Measurements from ENCODE around the gene PLPPR3.

Gene PLPPR3

GRCh38 chr19:829129-829758, 7.5 kb upstream of the PLPPR3 start:
- Histone ChIP-seq H3K4me1 (ENCODE audit: low read depth, poor library complexity, severe bottlenecking) (no peaks in the 10 kb centered on the region), H3K4me3 (IDR thresholded peaks at IDR 0.05; ENCODE audit: insufficient read depth, low read depth, low read length) (no peak overlapping the region), H2AFZ (ENCODE audit: low read depth) (no peak overlapping the region), H4K20me1 (ENCODE audit: insufficient read depth) (no peaks in the 10 kb centered on the region), H3K79me2 (ENCODE audit: insufficient read depth, low read depth) (no peaks in the 10 kb centered on the region), H3K9ac (no peak overlapping the region), H3K4me2 (no peak overlapping the region), H3K27ac (no peak overlapping the region), H3K27me3 (ENCODE audit: insufficient read depth, low read depth) (peaks cover 37% of the 10 kb centered on the region; the same call in 1 of the 2 replicates), H3K36me3 (ENCODE audit: insufficient read depth) (no peaks in the 10 kb centered on the region)
- TF ChIP-seq CTCF (conservative IDR thresholded peaks at IDR 0.05; ENCODE audit: low read depth, low read length) = no peak

GRCh38 chr19:827710-828321, 6.1 kb upstream of the PLPPR3 start, which contains the start of gene AZU1:
Gene AZU1, plus strand, starts transcription at chr19:827837. Its CDS starts 10 bp downstream, at chr19:827847.
- no peak for TF ChIP-seq CTCF (conservative IDR thresholded peaks at IDR 0.05; ENCODE audit: low read depth, low read length)
- Histone ChIP-seq H3K36me3 (ENCODE audit: insufficient read depth) (no peaks in the 10 kb centered on the region), H3K27ac (no peak within 1 kb of the TSS), H2AFZ (ENCODE audit: low read depth) (no peak within 1 kb of the TSS), H3K4me1 (ENCODE audit: low read depth, poor library complexity, severe bottlenecking) (no peaks in the 10 kb centered on the region), H3K27me3 (ENCODE audit: insufficient read depth, low read depth) (peaks cover 30% of the 10 kb centered on the region; the same call in 1 of the 2 replicates), H3K4me3 (IDR thresholded peaks at IDR 0.05; ENCODE audit: insufficient read depth, low read depth, low read length) (no peak within 1 kb of the TSS), H3K4me2 (no peak within 1 kb of the TSS), H3K9ac (no peak within 1 kb of the TSS), H4K20me1 (ENCODE audit: insufficient read depth) (no peaks in the 10 kb centered on the region), H3K79me2 (ENCODE audit: insufficient read depth, low read depth) (no peaks in the 10 kb centered on the region)

GRCh38 chr19:827314-827709, 5.6 kb upstream of the PLPPR3 start:
- Histone ChIP-seq H4K20me1 (ENCODE audit: insufficient read depth) (no peaks in the 10 kb centered on the region), H3K79me2 (ENCODE audit: insufficient read depth, low read depth) (no peaks in the 10 kb centered on the region), H3K9ac (no peak overlapping the region), H3K4me3 (IDR thresholded peaks at IDR 0.05; ENCODE audit: insufficient read depth, low read depth, low read length) (no peak overlapping the region), H3K27me3 (ENCODE audit: insufficient read depth, low read depth) (peaks cover 25% of the 10 kb centered on the region; the same call in 1 of the 2 replicates), H3K36me3 (ENCODE audit: insufficient read depth) (no peaks in the 10 kb centered on the region), H3K4me1 (ENCODE audit: low read depth, poor library complexity, severe bottlenecking) (no peaks in the 10 kb centered on the region), H3K27ac (no peak overlapping the region), H3K4me2 (no peak overlapping the region), H2AFZ (ENCODE audit: low read depth) (no peak overlapping the region)
- TF ChIP-seq CTCF (conservative IDR thresholded peaks at IDR 0.05; ENCODE audit: low read depth, low read length) = no peak

GRCh38 chr19:825897-826644, 4.3 kb upstream of the PLPPR3 start:
- Histone ChIP-seq H2AFZ (ENCODE audit: low read depth) (no peak overlapping the region), H3K79me2 (ENCODE audit: insufficient read depth, low read depth) (no peaks in the 10 kb centered on the region), H3K4me2 (no peak overlapping the region), H3K27ac (no peak overlapping the region), H3K4me1 (ENCODE audit: low read depth, poor library complexity, severe bottlenecking) (no peaks in the 10 kb centered on the region), H3K36me3 (ENCODE audit: insufficient read depth) (no peaks in the 10 kb centered on the region), H3K27me3 (ENCODE audit: insufficient read depth, low read depth) (peaks cover 20% of the 10 kb centered on the region; the same call in 1 of the 2 replicates), H3K4me3 (IDR thresholded peaks at IDR 0.05; ENCODE audit: insufficient read depth, low read depth, low read length) (no peak overlapping the region), H4K20me1 (ENCODE audit: insufficient read depth) (no peaks in the 10 kb centered on the region), H3K9ac (no peak overlapping the region)
- TF ChIP-seq CTCF (conservative IDR thresholded peaks at IDR 0.05; ENCODE audit: low read depth, low read length) = no peak

All from KMS-11 (cell line).